Inferior parietal cortex (tissue), 1 donor: ENCODE measurements around the gene ITPR2.
A peak's percentile ranks its signal among the peaks of the same experiment; 100 is the strongest.
"Not testable (repeated sequence)": the region's sequence is repeated elsewhere in the genome, so short reads cannot be mapped to it uniquely, and the experiment has no call there.

ENCODE experiments used
- DNase-seq: peaks from one replicate; pipeline ENCODE4 v3.0.0-alpha.2; 2016; ENCODE audit errors: extremely low spot score

ITPR2 gene

DNA sequence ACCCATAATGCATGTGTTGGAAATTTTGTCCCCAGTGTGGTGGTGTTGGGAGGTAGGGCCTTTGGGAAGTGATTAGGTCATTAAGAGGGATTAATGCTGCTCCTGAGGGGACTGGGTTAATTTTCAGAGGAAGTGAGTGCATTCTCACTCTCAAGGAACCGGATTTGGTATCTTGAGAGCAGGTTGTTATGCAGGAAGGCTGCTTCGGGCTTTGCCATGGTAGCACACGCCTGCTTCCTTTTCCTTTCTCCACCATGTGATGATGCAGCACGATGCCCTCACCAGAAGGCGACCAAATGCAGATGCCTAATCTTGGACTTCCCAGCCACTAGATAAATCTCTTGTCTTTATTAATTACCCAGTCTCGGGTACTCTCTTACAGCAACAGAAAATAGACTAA is 380.5 kb downstream of the ITPR2 start:
- no peak for DNase-seq

DNA sequence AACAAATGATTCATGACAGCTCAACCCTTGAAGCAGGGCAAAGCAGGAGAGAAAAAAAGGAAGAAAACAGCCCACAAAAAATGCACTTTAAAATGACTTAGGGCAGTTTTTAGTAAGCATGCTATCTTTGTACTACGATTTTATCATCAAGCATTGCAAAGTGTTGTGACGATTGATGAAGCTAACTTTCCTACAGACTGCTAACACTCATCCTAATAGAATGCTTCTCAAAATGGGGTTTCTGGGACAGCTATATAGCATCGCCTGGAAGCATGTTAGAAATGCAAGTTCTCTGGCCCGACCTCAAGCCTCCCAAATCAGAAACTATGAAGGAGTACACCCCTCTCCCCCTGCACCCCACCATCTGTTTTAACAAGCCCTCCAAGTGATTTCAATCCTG is 381.2 kb downstream of the ITPR2 start:
- DNase-seq, result no peak

DNA sequence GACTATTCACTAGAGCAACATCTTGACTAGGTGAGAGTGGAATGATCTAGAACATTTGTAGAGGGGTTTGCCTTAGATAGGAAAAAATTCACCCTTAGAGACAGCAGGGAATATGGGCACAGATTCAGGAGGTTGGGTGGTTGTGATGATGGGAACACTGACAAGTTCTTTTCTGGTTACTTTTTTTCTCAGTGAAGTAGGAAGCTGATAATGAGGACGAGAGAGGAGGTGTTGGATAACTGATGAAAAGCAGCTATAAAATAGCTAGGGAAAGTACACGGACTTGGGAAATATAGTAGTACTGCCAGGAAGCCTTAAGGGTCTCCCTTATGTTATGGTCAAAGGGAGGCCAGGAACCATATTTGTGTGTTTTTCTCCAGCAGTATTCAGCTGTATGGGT is 387.1 kb downstream of the ITPR2 start:
- DNase-seq, result no peak

DNA sequence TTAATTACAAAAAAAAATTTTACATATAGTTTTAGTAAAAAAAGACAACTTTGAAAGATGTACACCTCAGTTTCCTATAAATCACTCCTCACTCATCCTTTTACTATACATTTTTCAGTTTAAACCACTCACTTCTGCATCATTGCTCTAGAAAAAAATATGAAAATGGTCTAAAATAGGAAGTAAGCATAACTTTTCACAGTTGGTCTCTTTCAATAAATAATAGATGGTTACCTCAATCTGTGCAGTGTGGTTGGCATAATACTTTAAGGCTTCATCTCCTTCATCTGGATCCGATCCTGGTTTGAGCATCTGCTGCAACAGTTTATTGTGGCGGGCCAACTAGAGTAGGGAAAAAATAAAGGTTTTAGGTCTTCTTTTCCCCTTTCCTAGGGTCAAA is 389.7 kb downstream of the ITPR2 start:
- DNase-seq, result no peak

DNA sequence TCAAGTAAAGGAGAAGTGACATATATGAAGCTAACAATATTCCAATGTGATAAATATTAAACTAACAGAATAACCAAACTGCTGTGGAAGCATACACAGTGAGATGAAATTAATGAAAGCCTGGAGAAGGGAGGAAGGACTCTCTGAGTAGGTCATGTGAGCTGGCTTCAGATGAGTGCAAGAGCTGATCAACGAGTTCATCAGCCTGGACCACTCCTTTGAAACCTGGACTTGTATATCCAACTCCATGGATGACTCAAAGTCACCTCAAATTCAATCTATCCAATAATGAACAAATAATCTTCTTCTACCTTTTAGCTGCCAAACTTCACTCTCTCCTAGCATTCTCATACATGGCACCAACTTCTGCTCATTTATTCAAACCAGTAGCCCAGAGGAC is 391.6 kb downstream of the ITPR2 start:
- no peak for DNase-seq

DNA sequence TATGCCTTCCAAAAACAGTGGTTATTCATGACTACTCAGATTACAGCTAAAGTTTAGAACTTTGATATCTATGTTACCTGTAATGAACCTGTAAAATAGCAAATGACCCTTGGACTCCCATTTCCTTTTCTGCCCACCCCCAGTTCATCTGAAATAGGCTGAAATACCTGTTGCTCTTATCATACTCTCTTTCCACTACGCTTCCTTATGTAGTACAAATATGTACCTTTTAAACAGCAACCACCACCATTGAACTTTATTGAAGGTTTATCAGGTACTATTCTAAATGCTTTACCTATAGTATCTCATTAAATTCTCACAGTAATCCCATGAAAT is 398.0 kb downstream of the ITPR2 start:
- DNase-seq, result no peak

DNA sequence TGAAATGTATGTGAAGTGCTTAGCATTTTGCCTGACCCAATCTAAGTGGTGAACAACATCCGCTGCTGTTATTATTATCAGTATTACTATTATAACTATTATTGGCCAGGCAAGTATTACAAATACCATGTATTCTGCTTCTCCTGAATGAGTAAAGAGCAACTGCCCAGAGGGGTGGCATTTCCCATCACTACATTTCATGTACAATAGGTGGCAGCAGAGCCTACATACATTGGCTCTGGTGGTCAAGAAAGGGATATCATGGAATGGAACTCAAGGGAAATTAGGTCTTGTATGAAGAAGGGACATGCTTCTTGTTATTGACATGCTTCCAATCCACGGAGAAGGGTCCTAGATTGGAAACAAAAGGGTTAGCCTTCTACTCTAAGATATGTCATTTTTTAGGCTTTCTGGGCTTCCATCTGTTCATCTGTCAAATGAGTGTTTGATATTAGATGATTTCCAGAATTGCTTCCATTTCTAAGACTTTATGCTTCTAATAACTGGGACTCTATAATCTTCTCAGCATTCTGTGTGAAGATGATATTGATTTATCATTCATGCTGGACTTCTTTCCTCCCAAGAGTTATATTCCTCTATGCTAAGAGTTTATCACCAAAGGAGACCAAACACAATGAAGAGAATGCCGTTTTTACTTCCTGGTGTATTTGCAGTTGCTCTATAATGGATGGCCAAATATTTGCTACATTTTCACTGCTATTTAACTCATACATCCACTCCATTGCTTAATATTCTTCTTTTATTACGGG is 398.5 kb downstream of the ITPR2 start:
- DNase-seq, result peak; percentile 50

DNA sequence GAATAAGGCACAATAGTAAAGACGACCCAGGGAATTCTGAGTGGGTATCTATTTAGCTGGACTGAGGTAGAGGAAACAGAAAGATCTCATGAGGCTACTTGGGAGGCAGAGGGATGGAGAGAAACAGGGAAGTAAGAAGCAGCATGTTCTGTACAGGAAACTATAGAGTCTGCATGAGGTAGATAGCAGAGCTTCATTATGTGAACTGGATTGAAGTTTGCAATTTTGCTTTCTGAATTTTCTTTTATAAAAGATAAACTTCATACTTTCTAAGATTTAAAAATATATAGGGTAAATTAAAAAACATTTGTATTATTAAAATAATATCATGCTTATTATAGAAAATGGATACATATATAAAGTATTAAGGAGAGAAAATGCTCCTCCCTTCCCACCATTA is 399.3 kb downstream of the ITPR2 start:
- DNase-seq, result not testable (repeated sequence)

DNA sequence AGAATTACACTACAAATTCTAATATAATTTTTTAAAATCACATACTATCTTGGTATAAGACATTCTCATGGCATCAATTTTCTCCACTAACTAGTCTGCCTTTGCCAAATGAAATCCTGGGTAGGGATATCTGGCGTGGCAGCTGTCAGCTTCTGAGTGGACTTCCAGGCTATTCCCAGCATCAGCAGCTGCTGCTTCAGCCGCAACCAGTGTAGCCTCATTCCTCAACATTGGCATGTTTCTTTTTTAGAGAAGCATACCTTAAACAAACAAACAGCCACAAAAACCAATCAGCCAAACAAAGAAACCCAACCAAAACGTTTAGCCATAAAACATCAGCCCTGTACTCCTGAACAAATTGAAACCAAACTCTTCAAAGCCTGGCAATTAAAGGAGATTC is 401.8 kb downstream of the ITPR2 start:
- no peak for DNase-seq

DNA sequence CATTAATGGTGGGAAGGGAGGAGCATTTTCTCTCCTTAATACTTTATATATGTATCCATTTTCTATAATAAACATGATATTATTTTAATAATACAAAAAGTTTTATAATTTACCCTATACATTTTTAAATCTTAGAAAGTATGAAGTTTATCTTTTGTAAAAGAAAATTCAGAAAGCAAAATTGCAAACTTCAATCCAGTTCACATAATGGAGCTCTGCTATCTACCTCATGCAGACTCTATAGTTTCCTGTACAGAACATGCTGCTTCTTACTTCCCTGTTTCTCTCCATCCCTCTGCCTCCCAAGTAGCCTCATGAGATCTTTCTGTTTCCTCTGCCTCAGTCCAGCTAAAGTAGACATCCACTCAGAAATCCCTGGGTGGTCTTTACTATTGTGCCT is 402.4 kb downstream of the ITPR2 start:
- not testable (repeated sequence) for DNase-seq

DNA sequence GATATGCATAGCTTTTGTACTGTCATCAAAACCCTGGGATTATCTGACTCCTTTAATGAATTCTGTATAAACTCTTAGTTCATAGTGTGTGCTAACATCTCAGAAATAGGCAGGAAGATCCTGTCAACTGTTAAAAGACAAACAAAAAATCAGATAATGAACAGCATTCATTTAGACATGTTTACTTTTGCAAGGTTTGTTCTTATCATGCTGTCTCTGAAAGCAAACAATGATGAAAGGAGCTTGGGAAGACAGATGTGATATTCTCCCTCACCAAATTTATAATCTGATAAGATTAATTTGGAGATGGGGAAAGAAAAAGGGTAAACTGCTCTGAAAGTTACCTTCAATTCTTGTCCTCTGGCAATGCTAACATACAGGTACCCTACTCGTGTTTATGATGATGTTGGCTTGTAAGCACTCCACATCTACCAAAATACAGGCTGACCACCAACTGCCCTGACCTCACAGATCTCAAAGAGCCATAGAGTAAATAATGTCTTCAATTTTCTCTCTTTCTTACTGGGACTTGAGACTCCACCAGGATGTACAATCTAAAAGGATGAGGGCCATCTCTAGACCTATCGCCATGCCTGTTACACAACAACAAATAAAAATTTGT is 403.8 kb downstream of the ITPR2 start:
- no peak for DNase-seq

DNA sequence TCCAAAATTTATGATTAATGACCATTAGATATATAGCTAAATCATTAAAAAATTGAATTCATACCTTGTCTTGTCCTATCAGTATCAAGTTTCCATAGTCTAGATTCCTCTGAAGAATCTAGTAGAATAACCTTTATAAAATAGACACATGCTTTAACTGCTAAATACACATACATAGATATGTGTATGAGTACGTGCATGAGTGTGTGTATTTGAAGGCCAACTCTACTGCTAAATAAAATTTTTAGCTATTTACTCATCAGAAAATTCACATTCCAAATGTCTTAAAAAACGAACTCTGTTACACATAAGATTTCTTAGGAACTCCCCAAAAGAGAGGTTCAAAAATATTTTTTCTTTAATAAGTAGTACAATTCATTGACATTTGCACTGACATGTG is 404.6 kb downstream of the ITPR2 start:
- no peak for DNase-seq

DNA sequence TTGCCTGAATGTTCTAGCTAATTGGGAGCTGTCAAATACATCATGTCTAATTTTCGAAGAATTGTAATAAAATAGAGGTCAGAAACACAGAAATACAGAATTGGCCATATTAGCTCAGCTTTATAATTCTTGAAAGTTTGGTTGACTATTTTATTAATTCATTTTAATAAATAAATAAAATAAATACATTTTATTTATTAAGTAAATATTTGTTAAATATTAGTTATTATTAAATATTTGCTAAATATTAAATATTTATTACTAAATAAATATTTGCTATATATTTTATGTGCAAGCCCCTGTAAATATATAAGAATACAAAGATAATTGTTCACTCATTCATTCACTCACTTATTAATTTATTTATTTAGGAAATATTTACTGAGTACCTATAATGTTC is 406.3 kb downstream of the ITPR2 start:
- DNase-seq, result no peak

DNA sequence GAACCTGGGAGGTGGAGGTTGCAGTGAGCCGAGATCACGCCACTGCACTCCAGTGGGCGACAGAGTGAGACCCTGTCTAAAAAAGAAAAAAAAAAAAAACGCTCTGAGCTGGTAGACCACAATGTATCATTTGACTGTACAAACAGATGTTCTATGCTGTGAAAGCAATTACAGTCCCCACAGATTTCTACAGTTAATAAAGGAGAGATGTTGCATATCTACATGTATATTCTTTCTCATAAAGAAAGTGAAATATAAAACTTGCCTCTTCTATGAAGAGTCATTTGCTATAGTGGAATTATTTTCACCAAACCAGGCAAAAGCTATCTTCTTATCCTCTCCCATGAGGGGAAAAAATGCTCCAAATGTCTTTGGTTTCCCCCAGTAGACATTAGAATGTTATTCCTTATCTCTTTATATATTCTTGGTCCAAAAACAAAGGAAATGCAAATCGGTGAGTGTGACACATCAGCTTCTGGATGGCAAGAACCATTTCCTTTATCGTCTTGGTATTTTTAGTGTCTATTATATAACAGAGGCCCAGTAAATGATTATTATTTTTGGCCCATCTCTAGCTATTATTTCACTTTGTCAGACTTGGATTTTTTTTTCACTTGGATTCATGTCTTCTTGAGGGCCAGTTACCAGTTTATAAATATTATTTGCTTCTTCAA is 407.3 kb downstream of the ITPR2 start:
- DNase-seq, result no peak

DNA sequence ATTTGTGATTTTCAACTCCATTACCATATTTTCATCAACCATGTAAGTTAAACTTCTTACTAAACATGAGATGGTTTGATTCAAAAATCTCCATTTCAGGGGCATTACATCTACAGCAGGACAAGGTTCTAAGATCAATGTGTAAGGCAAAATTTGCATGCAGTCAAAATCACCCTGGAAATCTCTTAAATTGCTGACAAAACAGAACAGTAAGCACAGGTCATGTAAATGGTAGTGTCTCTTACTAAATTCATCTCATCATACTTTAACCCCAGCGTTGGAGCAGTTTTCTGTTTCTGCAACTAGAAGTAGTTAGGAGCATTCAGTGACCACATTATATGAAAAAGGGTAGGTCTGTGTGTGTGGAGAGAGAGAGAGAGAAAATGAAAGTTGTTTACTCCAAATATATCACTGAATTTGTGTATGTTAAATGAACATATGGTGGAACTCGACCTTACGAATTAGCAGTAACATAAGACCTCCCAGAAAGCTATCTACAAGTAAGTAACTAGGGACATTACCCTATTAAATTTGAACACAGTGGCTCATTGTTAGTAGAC is 410.1 kb downstream of the ITPR2 start:
- no peak for DNase-seq

DNA sequence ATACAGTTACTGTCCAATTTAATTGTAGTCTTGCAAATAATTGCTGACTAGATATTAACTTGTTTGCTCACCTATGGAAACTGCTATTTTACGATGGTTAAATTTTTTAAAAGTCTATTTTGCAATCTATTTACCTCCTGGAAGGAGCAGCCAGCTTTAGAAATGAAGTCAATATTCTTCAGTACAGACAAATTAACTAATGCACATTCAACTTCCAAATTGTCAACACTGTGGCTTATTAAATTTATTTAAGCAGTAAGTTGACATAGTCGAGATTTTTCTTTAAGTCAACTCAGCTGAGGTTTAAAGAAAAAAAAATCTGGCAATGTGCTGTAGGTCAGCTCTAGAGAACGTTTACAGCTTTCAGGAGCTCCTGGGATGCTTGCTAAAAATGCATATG is 416.4 kb downstream of the ITPR2 start:
- no peak for DNase-seq

DNA sequence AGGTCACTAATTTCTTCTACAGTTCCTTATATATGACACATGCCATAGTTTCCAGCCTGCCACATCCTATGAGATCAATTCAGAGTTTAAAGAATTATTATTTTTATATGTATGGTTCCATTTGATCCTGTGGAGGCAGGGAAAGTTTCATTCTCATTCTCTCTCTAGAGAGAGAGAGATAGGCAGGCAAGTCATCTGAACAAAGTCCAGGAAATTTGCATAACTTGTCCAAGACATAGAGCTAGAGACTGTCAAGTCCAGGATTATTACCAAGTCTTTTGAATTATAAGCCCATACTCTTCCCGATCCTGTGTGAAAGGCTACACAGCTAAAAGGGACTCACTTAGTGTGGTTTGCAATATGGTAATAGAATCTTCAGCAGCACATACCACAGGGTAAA is 422.3 kb downstream of the ITPR2 start:
- DNase-seq, result no peak

DNA sequence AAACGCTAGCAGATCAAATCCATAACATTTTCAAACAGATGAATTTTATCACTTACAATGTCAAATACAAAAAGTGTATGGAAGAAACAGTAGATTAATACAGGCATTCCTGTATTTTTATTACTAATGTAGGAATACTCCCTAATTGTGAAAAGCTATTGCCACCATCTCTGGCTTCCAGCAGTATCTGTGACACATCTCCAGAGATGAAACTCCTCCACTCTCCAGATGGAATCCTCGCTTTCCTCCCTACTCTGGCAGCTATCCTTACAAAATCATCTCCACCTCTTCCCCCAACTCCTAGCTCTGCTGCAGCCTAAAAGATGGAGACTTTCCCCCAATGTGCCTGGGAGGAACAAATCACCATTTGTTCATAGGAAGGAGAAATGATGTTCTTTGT is 426.2 kb downstream of the ITPR2 start:
- peak; percentile 38 for DNase-seq

DNA sequence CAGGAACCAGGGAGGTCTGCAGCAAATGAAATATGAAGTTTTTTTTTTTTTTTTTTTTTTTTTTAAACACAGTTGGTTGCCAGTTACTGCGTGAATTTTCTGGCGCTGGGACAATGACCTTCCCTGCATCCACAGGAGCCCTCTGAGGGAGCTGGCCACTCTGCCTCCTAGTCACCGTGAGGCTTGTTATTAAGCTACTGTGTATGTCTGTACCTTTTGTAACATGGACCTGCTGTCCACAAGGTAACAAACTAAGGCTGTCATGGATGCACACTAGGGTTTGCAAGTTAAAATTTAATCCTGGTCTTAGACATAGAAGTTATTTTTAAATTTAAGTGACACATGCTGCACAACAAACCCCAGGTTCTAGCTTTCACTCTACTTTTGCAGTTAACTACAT is 426.6 kb downstream of the ITPR2 start:
- DNase-seq, result no peak

DNA sequence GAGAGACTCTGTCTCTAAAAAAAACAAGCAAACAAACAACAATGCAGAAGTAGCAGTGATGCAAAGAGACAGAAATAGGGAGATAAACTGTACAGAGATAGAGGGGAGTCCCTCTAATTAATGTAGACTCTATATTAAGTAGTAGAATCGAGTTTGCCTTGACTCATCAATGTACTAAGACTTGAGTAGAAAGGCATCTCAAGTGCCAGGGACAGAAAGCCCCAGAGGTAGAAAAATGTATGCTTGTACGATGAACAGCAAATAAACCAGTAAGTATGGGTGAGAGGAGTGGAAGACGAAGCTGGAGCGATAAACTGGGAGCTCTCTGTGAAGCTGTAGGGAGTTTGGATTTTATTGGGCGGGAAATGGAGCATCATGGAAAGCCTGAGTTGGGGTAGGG is 429.4 kb downstream of the ITPR2 start:
- DNase-seq, result no peak

DNA sequence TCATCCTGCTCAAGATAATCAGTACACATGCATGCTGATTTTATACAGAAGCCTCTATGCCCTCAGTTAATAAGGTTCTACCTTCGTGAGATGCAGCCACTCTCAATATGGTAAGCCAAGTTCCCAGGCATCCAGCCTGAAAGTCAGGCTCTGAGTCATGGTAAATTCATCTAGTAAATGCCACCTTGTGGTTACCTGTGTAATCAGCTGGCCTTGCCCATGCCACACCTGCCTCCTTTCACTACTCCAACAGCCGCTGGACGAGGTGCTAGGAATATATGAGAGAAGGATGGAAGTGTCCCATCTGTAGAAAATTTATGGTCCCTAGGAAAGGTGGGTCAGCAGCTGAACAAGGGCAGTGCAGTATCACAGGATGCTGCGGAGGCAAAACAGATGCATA is 430.3 kb downstream of the ITPR2 start:
- no peak for DNase-seq

DNA sequence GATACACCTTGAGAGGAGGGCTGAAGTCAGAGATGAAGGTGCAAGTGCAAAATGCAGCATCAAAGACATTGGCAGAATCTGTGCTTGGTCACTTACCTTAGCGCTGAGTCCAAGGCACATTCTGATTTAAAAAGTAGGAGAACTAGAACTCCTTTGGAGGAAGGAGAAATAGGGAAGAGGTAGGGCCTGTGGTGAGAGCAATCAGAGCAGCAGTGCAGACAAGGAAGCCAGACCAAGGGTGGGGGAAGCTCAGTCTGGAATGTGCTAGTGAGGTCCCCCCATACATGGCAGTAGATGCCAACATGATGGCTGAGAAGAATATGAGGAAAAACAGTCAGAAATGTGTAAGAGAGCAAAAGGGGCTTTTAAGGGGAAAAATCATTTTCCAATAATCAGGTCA is 431.1 kb downstream of the ITPR2 start:
- DNase-seq, result no peak

DNA sequence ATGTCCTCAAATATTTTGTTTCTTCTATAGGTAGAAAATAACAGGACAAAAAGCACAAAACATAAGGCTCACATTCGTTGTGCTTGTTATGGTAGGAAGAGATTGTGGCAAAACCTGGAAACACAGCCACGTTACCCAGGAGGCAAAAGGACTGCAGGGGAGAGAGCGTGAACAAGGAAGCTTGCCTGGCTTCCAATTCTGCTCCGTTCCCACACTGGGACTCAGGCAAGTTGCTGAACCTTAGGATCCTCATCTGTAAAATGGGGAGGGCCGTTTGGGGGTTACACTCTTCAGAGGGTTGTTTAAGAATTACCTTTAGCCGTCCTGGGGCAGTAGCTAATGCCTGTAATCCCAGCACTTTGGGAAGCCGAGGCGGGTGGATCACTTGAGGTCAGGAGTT is 432.4 kb downstream of the ITPR2 start:
- no peak for DNase-seq
